Adrenal gland (tissue), 5 donors: ENCODE data around the gene CCL2.

Source experiments
- CTCF ChIP-seq, 6 experiments: fragments of 450-650 bp in 4 of 6; fragments of 200-600 bp in 2 of 6; sonication (generic) in 1 of 6; IDR thresholded peaks; 1 replicate in 5 of 6; 2 replicates in 1 of 6; pipeline versions ENCODE4 v1.5.1 to v1.8.0; 2016 to 2021; ENCODE audit warnings: antibody characterized with exemption in 6 of 6, mild to moderate bottlenecking in 2 of 6, moderate library complexity in 1 of 6
- POLR2A ChIP-seq, 2 donors: fragments of 450-650 bp; IDR thresholded peaks; one replicate each; pipeline ENCODE4 v1.6.1; 2017; ENCODE audit warnings: antibody characterized with exemption in 2 of 2, mild to moderate bottlenecking in 2 of 2, moderate library complexity in 1 of 2
- donor health status: DM: no; HTN: no; CAD: no.

GRCh38 chr17:34252444-34253138 lies 2.5 kb upstream of the CCL2 start:
- no peak for TF ChIP-seq CTCF (IDR thresholded peaks at IDR 0.05)
- TF ChIP-seq POLR2A (IDR thresholded peaks at IDR 0.05) = no peak
